Activated T-cell treated with anti-CD3 and anti-CD28 coated beads for 48 hours (primary cell): Measurements from ENCODE around the gene KRT34.
"Not testable (repeated sequence)": the region's sequence is repeated elsewhere in the genome, so short reads cannot be mapped to it uniquely, and the experiment has no call there.

Experiments
- DNase-seq: peaks from one replicate; pipeline ENCODE4 v3.0.0-alpha.2; 2020; ENCODE audit warnings: low read depth

KRT34 gene

DNA sequence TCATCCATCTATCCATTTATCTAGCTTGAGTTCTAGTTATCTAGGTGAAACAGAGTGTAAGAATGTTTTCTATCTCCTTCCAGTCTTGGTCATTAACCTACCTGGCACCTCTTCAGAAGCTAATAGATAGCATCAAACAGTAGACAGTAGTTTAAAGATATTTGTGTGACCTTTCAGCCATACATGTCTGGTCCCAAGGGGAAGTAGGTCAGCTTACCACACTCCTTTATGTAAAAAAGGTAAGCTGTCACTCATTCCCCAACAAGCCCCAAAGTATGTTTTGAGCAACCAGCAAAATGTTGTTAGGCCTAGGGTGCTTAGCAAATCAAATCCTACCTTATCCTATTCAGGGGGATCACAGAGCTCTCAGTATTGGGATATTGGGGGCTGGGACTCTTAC lies 16.0 kb downstream of the KRT34 start:
- DNase-seq = no peak

DNA sequence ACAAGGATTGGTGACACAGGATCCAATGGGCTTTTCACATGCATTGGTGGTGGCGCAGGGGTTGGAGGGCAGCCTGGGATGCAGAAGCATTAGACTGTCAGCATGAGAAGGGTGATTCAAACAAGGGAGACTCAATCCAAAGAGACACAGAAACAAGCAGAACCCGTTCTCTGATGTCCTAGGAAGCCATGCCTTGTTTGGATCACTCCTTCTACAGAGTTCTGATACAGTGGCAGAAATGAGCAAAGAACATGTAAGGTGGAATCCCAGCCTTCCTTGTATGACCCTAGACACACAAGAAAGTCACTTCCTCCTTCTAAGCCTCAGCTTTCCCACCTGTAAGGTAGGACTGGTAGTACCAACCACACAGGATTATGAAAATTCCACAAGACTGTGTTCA lies 18.2 kb downstream of the KRT34 start:
- no peak for DNase-seq

GRCh38 chr17:41360296-41360995 lies 21.7 kb downstream of the KRT34 start:
- DNase-seq = no peak

DNA sequence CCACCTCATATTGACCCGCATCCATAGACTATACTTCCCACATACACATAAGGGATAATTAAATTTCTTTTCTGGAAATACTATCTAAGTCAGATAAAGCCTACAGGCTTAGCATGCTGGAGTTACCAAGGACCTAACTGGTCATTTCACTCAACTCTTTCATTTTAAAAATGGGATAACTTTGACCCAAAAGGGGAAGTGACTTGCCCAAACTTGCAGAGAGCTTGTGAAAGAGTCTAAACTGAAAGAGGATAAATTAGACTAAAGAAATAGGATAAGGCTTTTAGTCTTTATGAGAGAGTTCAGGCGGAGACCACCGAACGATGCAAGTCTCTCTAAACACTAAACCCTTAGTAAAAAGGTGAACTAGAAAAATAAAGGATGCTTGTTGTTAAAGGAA lies 27.6 kb downstream of the KRT34 start:
- no peak for DNase-seq

- DNase-seq = no peak
Observed at GRCh38 chr17:41352597-41353366, 29.3 kb downstream of the KRT34 start.

- no peak for DNase-seq
Observed at GRCh38 chr17:41351177-41351576, 30.9 kb downstream of the KRT34 start.

DNA sequence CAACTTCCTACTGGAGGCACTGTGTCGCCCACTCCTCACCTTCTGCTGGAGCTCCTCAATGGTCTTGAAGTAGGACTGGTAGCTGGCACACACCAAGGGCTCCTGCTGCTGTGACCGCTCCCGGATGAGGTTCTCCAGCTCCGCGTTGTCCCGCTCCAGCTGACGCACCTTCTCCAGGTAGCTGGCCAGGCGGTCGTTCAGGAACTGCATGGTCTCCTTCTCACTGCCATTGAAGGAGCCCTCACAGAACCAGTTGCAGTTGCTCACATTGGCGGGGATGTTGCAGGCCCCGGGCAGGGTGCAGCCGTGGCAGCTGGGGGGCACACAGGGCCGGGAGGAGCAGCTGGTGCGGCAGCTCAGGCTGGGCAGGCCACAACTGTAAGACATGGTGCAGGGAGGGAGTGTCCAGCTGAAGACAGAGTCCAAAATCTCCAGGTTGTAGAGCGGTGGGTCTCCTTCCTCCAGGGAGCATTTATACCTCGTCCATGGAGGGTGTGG lies 31.7 kb downstream of the KRT34 start, which contains the start of gene KRT33A:
TSS of gene KRT33A (minus strand) at position 448 of the 498 bp plus-strand sequence. CDS start at position 387, 61 bp downstream.
- DNase-seq = not testable (repeated sequence)

- DNase-seq = no peak
Observed at GRCh38 chr17:41347869-41348760, 34.0 kb downstream of the KRT34 start.

DNA sequence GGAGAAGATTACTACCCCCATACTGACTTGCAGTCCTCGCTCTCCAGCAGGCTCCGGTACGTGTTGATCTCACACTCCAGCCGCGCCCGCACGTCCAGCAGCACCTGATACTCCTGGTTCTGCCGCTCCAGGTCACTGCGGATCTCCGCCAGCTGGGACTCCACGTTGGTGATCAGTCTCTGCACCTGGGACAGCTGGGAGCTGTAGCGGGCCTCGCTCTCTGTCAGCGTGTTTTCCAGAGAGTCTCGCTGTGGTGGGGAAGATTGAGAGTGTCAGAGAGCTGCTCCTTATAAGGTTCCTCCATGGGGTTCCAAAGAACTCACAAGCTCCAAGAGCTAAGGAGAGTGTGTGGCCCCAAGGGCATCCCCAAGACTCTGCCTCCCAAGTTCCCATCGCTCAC lies 35.7 kb downstream of the KRT34 start:
- not testable (repeated sequence) for DNase-seq

- no peak for DNase-seq
Observed at GRCh38 chr17:41345992-41346391, 36.1 kb downstream of the KRT34 start.

DNA sequence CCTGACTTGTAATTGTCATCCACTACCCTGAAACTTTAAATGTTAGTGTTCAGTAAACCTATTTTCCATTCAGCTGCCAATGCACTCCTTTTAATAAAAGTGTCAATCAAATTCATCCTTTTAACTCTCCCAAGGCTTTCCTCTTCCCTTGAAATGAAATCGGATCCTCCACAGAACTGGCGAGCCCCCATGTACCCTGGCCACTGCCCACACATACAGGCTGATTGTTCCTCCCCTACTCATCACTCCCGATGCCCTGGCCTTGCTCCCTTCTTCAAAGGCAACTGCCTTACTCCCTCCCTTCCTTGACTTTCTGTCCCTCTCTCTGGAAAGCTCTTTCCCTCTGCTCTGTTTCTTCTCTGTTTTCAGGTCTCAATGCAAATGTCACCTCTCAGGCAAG lies 39.1 kb downstream of the KRT34 start:
- DNase-seq = no peak

- DNase-seq = no peak
Observed at GRCh38 chr17:41340934-41341861, 40.9 kb downstream of the KRT34 start.

- DNase-seq = no peak
Observed at GRCh38 chr17:41340494-41340893, 41.6 kb downstream of the KRT34 start.

GRCh38 chr17:41339571-41340172 lies 42.4 kb downstream of the KRT34 start:
- DNase-seq = no peak

- no peak for DNase-seq
Observed at GRCh38 chr17:41338961-41339485, 43.1 kb downstream of the KRT34 start.

DNA sequence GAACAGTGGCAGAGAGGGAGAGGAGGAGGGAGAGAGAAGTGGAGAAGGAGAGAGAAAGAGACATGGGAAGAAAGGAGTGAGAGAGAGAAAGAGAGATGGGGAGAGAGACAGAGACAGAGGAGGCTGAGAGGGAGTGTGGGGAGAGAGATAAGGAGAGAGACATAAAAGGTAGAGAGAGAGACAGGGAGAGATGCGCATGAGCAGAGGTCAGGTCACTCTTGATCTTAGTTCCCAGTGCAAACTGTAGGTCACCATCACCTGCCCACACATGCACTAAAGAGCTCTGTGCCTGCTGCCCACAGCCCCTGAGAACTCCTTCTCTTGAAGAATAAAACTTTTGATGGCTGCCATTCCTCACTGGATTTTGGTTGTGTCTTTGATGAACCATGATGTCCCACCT lies 46.4 kb downstream of the KRT34 start:
- no peak for DNase-seq

- no peak for DNase-seq
Observed at GRCh38 chr17:41334385-41335305, 47.5 kb downstream of the KRT34 start.

GRCh38 chr17:41333836-41334235 lies 48.3 kb downstream of the KRT34 start:
- no peak for DNase-seq

DNA sequence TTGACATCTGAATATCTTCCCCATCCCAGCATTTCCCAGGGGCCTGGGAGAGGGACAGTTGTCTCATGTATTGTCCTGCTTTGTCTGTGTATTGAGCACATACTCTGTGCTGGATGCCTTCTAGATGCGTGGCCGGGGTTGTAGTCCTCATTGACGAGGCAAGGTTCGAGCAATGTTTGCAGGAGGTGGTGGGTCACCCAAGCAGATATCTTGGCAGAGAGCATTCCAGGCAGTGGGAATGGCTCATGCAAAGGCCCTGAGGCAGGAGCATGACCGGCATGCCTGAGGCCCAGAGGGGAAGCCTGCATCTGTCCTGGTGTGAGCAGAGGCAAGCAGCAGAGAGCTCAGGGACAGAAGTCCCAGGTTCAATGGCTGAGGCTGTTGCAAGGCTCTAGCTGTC lies 49.0 kb downstream of the KRT34 start:
- no peak for DNase-seq
